ENCODE measurements around the gene LRRC10. TPM values are rescaled to one million over a fixed set of nuclear protein-coding genes. Genes with fewer than 3 reads are reported as not detected.
"Not testable (repeated sequence)": the region's sequence is repeated elsewhere in the genome, so short reads cannot be mapped to it uniquely, and the experiment has no call there.

LRRC10 gene
- polyA plus RNA-seq, 6 donors from 2014 or later, result not detected

DNA sequence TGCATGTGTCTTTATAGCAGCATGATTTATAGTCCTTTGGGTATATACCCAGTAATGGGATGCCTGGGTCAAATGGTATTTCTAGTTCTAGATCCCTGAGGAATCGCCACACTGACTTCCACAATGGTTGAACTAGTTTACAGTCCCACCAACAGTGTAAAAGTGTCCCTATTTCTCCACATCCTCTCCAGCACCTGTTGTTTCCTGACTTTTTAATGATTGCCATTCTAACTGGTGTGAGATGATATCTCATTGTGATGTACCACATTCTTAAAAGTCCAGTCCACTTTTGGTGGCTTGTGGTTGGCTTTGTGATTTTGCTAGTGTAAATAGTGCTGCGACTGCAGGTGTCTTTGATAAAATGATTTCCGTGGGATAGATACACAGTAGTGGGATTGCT, 6.4 kb downstream of the LRRC10 start:
- not testable (repeated sequence) for H3K4me1 Mint-ChIP-seq; DNase-seq; H3K27me3 Mint-ChIP-seq; H3K4me3 Mint-ChIP-seq; H3K27ac Mint-ChIP-seq; ATAC-seq (ENCODE audit: low read depth in 2 of 2); H3K9me3 Mint-ChIP-seq
- H3K36me3 Mint-ChIP-seq, result peaks cover 26 to 29% of the 10 kb centered on the region in 2 donors

DNA sequence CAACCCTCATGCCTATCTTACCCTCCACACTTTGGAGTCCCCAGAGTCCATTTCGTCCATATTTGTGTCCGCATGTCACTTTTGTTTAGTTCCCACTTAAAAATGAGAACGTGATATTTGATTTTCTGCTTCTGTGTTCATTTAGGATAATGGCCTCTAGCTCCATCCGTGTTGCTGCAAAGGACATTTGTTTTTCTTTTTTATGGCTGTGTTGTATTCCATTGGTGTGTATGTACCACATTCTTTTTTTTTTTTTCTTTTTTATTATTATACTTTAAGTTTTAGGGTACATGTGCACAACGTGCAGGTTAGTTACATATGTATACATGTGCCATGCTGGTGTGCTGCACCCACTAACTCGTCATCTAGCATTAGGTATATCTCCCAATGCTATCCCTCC, 7.2 kb downstream of the LRRC10 start:
- H3K27ac Mint-ChIP-seq; DNase-seq; H3K9me3 Mint-ChIP-seq; H3K4me1 Mint-ChIP-seq; ATAC-seq (ENCODE audit: low read depth in 2 of 2); H3K4me3 Mint-ChIP-seq; H3K27me3 Mint-ChIP-seq: not testable (repeated sequence)
- H3K36me3 Mint-ChIP-seq, result peaks cover 29 to 30% of the 10 kb centered on the region in 2 donors

GRCh38 chr12:69602954-69603353, 7.8 kb downstream of the LRRC10 start:
- no peak for ATAC-seq (ENCODE audit: low read depth in 2 of 2)
- H3K27ac Mint-ChIP-seq, result peak overlapping the region in 1 of 6 donors; percentile 6

DNA sequence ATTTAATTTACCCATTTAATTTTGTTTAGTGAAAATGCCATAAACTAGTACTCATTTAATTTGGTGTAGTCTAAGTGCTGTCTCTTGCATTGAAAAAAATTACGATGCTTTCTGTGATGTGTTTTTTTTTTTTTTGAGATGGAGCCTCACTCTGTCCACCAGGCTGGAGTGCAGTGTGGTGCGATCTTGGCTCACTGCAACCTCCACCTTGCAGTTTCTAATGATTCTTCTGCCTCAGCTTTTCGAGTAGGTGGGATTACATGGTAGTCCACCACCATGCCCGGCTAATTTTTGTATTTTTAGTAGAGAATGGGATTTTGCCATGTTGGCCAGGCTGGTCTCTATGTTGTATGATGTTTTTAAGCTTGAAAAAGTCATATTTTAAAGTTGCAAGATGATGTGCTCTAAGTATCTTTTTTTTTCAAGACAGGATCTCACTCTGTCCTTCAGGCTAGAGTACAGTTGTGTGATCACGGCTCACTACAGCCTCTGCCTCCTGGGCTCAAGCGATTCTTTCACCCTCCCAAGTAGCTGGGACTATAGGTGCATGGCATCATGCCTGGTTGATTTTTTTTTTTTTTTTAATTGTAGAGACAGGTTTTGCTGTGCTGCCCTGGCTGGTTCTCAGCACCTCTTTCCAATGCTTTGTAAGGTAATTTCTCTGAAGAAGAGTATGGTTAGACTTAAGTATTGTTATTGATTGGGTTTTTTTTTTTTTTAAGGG, 8.6 kb downstream of the LRRC10 start:
- Mint-ChIP-seq H3K4me3 (no peak overlapping the region), H3K4me1 (no peaks in the 10 kb centered on the region), H3K36me3 (peaks cover 29 to 39% of the 10 kb centered on the region in 2 donors), H3K27ac (peak overlapping the region in 1 of 6 donors; percentile 6), H3K27me3 (no peaks in the 10 kb centered on the region), H3K9me3 (peaks cover 0 to 4% (median 1%) of the 10 kb centered on the region in 7 donors)
- no peak for ATAC-seq (ENCODE audit: low read depth in 2 of 2)
- DNase-seq, result no peak

More at GRCh38 chr12:69602954-69603353, 7.8 kb downstream of the LRRC10 start:
- no peak for DNase-seq
- Mint-ChIP-seq H3K9me3 (peaks cover 0 to 4% (median 1%) of the 10 kb centered on the region in 7 donors), H3K27me3 (no peaks in the 10 kb centered on the region), H3K4me1 (no peaks in the 10 kb centered on the region), H3K4me3 (no peak overlapping the region), H3K36me3 (peaks cover 29 to 34% of the 10 kb centered on the region in 2 donors)

GRCh38 chr12:69600804-69601203, 9.9 kb downstream of the LRRC10 start:
- Mint-ChIP-seq H3K36me3 (peaks cover 29 to 41% of the 10 kb centered on the region in 2 donors), H3K4me1 (no peaks in the 10 kb centered on the region), H3K27ac (peak overlapping the region in 2 of 6 donors; percentile 4 to 10), H3K4me3 (no peak overlapping the region), H3K27me3 (no peaks in the 10 kb centered on the region), H3K9me3 (peaks cover 0 to 4% (median 1%) of the 10 kb centered on the region in 7 donors)
- no peak for ATAC-seq (ENCODE audit: low read depth in 2 of 2)
- DNase-seq, result no peak

DNA sequence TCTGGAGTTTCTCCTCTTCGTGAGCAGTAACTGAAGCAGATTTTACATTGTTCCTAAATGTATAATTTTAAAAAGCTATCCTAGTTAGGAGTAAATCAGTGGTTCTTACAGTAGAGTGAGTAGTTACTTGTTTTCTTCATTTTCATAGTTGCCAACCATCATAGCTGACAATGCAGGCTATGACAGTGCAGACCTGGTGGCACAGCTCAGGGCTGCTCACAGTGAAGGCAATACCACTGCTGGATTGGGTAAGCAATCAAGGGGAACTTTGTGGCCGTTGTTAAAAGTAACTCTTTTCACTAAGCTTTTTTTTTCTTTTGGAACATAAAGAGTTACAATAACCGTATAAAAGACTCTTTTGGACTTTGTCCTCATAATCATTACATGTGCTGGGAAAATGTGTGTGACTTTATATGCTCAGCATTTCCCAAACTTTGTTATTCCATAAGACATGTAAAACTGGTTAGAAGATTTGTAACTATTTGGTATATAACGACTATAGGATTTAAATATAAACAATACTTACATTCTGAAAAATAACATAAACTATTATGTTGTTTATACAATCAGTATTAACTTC, 12.4 kb downstream of the LRRC10 start:
- no peaks in the 10 kb centered on the region for H3K27me3 Mint-ChIP-seq
- peaks cover 0 to 4% (median 0%) of the 10 kb centered on the region in 7 donors for H3K9me3 Mint-ChIP-seq
- H3K36me3 Mint-ChIP-seq, result peaks cover 26 to 39% of the 10 kb centered on the region in 2 donors
- no peak for DNase-seq
- H3K4me1 Mint-ChIP-seq, result no peaks in the 10 kb centered on the region
- no peak for ATAC-seq (ENCODE audit: low read depth in 2 of 2)
- peak overlapping the region in 1 of 6 donors; percentile 8 for H3K27ac Mint-ChIP-seq
- no peak overlapping the region for H3K4me3 Mint-ChIP-seq

DNA sequence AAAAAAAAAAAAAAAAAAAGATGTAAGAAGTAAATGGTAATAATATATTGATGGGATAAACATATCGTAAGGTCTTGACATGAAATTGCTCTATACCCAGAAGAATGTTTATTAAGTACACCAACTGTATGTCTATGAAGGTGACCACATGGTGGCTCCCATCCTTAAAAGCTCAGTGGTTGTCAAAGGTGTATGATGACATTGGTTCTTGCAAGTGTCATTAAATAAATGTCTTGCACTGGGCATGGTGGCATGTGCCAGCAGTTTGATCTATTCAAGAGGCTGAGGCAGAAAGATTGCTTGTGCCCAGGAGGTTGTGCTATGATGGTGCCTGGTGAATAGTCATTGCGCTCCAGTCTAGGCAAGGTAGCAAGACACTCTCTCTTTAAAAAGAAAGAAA, 15.0 kb downstream of the LRRC10 start:
- Mint-ChIP-seq H3K27ac (no peak overlapping the region), H3K9me3 (no peaks in the 10 kb centered on the region), H3K4me3 (peak overlapping the region in 1 of 8 donors; percentile 44), H3K27me3 (no peaks in the 10 kb centered on the region), H3K4me1 (peaks cover 0 to 4% (median 4%) of the 10 kb centered on the region in 3 donors), H3K36me3 (peaks cover 6 to 27% of the 10 kb centered on the region in 2 donors)
- DNase-seq, result no peak
- no peak for ATAC-seq (ENCODE audit: low read depth in 2 of 2)

- H3K27me3 Mint-ChIP-seq, result no peaks in the 10 kb centered on the region
- peaks cover 0 to 14% of the 10 kb centered on the region in 2 donors for H3K36me3 Mint-ChIP-seq
- ATAC-seq (ENCODE audit: low read depth in 2 of 2) (no peak), DNase-seq (no peak)
- no peaks in the 10 kb centered on the region for H3K9me3 Mint-ChIP-seq
- peaks cover 7 to 20% (median 14%) of the 10 kb centered on the region in 3 donors for H3K4me1 Mint-ChIP-seq
- H3K27ac Mint-ChIP-seq, result peak overlapping the region in 1 of 6 donors; percentile 47
- peak overlapping the region in 2 of 8 donors; percentile 44 to 65 for H3K4me3 Mint-ChIP-seq
Observed at GRCh38 chr12:69589082-69589481, 21.6 kb downstream of the LRRC10 start.

GRCh38 chr12:69588527-69588926, 22.2 kb downstream of the LRRC10 start:
- DNase-seq, result no peak
- Mint-ChIP-seq H3K27me3 (no peaks in the 10 kb centered on the region), H3K4me3 (peak overlapping the region in 2 of 8 donors; percentile 44 to 65), H3K27ac (peak overlapping the region in 1 of 6 donors; percentile 9), H3K9me3 (no peaks in the 10 kb centered on the region), H3K4me1 (peaks cover 7 to 20% (median 14%) of the 10 kb centered on the region in 3 donors), H3K36me3 (peaks cover 0 to 14% of the 10 kb centered on the region in 2 donors)
- no peak for ATAC-seq (ENCODE audit: low read depth in 2 of 2)

DNA sequence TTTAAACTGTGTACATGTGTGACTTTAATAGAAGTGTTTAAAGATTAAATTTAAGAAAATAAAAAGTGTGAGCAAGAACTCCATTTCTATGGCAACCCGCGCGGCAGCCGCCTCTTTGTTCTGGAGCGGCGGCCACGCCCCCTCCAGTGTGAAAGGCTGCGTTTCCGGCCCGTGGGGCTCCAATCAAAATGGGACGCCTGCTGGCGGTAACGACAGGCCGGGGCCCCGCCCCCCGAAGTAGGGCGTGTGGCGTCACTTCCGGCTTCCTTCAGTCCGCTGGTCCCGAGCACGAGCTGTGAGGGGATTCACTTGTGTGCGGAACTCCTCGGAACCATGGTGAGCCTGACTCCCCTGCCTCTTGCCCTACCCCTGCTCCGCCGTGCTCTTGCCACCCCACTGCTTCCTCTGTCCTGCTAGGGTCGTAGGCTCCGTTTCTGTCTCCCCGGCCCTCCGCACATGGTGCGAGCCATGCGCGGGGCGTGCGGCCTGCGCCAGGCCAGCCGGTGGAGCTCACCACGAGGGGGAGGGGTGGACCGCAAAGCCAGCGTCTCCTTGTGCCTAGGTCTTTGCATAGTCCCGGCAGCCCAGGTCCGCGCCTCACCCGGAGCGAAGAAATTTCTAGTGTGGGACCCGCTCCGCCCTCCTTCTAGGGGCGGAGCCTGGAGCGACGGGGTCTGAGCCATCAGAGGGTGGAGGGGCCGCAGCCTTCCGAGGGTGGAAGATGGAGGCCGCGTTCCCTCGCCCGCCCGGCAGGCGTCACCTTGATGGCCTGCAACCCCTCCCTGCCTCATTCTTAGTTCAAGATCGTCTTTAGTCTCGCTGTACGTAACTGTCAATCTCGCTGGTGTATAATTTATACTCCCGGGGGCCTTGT, 25.3 kb downstream of the LRRC10 start, which contains the start of gene CCT2:
CCT2 (plus strand) TSS at position 271 of the 874 bp plus-strand sequence; CDS start at position 334, 63 bp downstream.
- peak within 1 kb of the TSS; percentile 97 to 99 (median 98) for H3K27ac Mint-ChIP-seq
- H3K4me3 Mint-ChIP-seq, result peak within 1 kb of the TSS; percentile 95 to 99 (median 98)
- H3K27me3 Mint-ChIP-seq, result no peaks in the 10 kb centered on the region

GRCh38 chr12:69583203-69583602, 27.5 kb downstream of the LRRC10 start:
- ATAC-seq (ENCODE audit: low read depth in 2 of 2), result no peak
- DNase-seq, result no peak
- H3K4me3 Mint-ChIP-seq, result peak overlapping the region in 1 of 8 donors; percentile 99
- no peaks in the 10 kb centered on the region for H3K27me3 Mint-ChIP-seq
- peaks cover 0 to 1% (median 0%) of the 10 kb centered on the region in 7 donors for H3K9me3 Mint-ChIP-seq
- no peaks in the 10 kb centered on the region for H3K36me3 Mint-ChIP-seq
- peaks cover 9 to 16% (median 14%) of the 10 kb centered on the region in 3 donors for H3K4me1 Mint-ChIP-seq
- no peak overlapping the region for H3K27ac Mint-ChIP-seq

More for the DNA sequence above, 25.3 kb downstream of the LRRC10 start, which contains the start of gene CCT2:
- Mint-ChIP-seq H3K9me3 (peaks cover 0 to 1% (median 0%) of the 10 kb centered on the region in 7 donors), H3K36me3 (peaks cover 0 to 8% of the 10 kb centered on the region in 2 donors), H3K4me1 (peaks cover 7 to 16% (median 9%) of the 10 kb centered on the region in 3 donors)
- DNase-seq (peak; percentile 94), ATAC-seq (ENCODE audit: low read depth in 2 of 2) (peak; percentile 89 to 91)

GRCh38 chr12:69580074-69580473, 30.6 kb downstream of the LRRC10 start:
- DNase-seq (no peak), ATAC-seq (ENCODE audit: low read depth in 2 of 2) (no peak)
- peaks cover 0 to 1% (median 0%) of the 10 kb centered on the region in 7 donors for H3K9me3 Mint-ChIP-seq
- peak overlapping the region in 1 of 8 donors; percentile 17 for H3K4me3 Mint-ChIP-seq
- H3K4me1 Mint-ChIP-seq, result peaks cover 0 to 8% (median 3%) of the 10 kb centered on the region in 3 donors
- H3K27ac Mint-ChIP-seq, result no peak overlapping the region
- no peaks in the 10 kb centered on the region for H3K36me3 Mint-ChIP-seq
- no peaks in the 10 kb centered on the region for H3K27me3 Mint-ChIP-seq

DNA sequence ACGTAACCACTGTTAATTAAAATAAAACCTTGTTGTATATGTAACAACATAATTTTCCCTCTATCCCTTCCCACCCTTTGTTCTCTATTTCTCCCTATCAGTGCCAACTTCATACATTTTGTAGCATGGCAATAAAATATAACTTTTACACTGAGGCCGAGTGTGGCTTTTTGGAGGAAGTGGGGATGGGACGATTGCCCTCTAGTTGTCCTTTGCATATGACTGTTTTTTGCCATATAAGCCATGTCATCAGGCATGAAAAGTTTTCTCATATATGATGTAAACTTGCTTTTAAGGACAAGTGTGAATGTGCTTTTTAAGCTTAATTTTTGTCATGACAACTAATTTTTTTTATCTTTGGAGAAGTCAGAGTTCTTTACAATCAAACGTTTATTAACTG, 31.7 kb downstream of the LRRC10 start:
- no peaks in the 10 kb centered on the region for H3K27me3 Mint-ChIP-seq
- H3K27ac Mint-ChIP-seq, result no peak overlapping the region
- peaks cover 0 to 1% (median 0%) of the 10 kb centered on the region in 7 donors for H3K9me3 Mint-ChIP-seq
- DNase-seq (no peak), ATAC-seq (ENCODE audit: low read depth in 2 of 2) (no peak)
- H3K4me3 Mint-ChIP-seq, result no peak overlapping the region
- peaks cover 0 to 8% (median 0%) of the 10 kb centered on the region in 3 donors for H3K4me1 Mint-ChIP-seq
- peaks cover 0 to 8% of the 10 kb centered on the region in 2 donors for H3K36me3 Mint-ChIP-seq
